Body of pancreas (tissue), 4 donors: ENCODE measurements around the gene GALNT2. TPM values are rescaled to one million over a fixed set of nuclear protein-coding genes. Genes with fewer than 3 reads are reported as not detected.

ENCODE experiments used
- ATAC-seq: fragments of 150-250 bp; one replicate; pipeline ENCODE4 v1.9.1; 2016
- DNase-seq, 4 donors: peaks; one replicate each; pipeline ENCODE4 v3.0.0-alpha.2; 2019
- H3K27ac ChIP-seq, 4 donors: fragments of 200-600 bp; sonication (generic); 1 replicate in 3 of 4; 2 replicates in 1 of 4; pipeline versions ENCODE4 v1.5.1 to v1.6.1; 2016 to 2019; ENCODE audit warnings: mild to moderate bottlenecking in 1 of 4, mixed read lengths in 1 of 4, moderate library complexity in 1 of 4
- H3K27me3 ChIP-seq, 2 donors: fragments of 200-600 bp; sonication (generic); one replicate each; pipeline ENCODE4 v1.6.0; 2016; ENCODE audit warnings: mild to moderate bottlenecking in 1 of 2
- H3K36me3 ChIP-seq, 2 donors: fragments of 200-600 bp; sonication (generic); replicated peaks in 1 of 2; 2 replicates each; pipeline ENCODE4 v1.5.1; 2016; ENCODE audit warnings: low read depth in 2 of 2; ENCODE audit not compliant: insufficient read depth in 1 of 2
- H3K4me1 ChIP-seq: fragments of 200-600 bp; sonication (generic); one replicate; pipeline ENCODE4 v1.6.0; 2016
- H3K4me3 ChIP-seq, 2 donors: fragments of 200-600 bp; sonication (generic); 1 replicate in 1 of 2; 2 replicates in 1 of 2; pipeline ENCODE4 v1.5.1; 2016 to 2019
- H3K9me3 ChIP-seq, 3 donors: fragments of 200-600 bp; sonication (generic); 1 replicate in 2 of 3; 2 replicates in 1 of 3; pipeline ENCODE4 v1.5.1; 2016
- CTCF ChIP-seq, 7 experiments: fragments of 450-650 bp in 4 of 7; fragments of 200-600 bp in 3 of 7; sonication (generic) in 3 of 7; IDR thresholded peaks; one replicate each; pipeline ENCODE4 v1.5.1; 2016 to 2019; ENCODE audit warnings: antibody characterized with exemption in 7 of 7
- POLR2A ChIP-seq, 3 donors: fragments of 450-650 bp; IDR thresholded peaks; one replicate each; pipeline ENCODE4 v1.6.1; 2016; ENCODE audit warnings: antibody characterized with exemption in 3 of 3, mild to moderate bottlenecking in 2 of 3
- WGBS, 2 donors: methylation state at CpG; one replicate each; pipeline ENCODE4 v1.1.5; 2017; 5-methylcytosine and 5-hydroxymethylcytosine counted together
- intact Hi-C: fragments of 100-400 bp; cut with DNase I; formaldehyde crosslinking; loops from one replicate; pipeline ENCODE4 v1.15.1; 2023
- total RNA-seq, 2 donors: library from RNA; depleted of rRNA; stranded (reverse); fragments of >200 nt; gene quantifications; one replicate each; pipeline ENCODE4 v1.1.0, GENCODE V29; 2016

GALNT2 gene
- total RNA-seq, 2 donors from 2014 or later: 45.9 to 68.6 TPM

GRCh38 chr1:230048922-230049321 lies 18.1 kb upstream of the GALNT2 start:
- H3K4me3 ChIP-seq: no peak overlapping the region
- no peaks in the 10 kb centered on the region for H3K9me3 ChIP-seq
- no peak overlapping the region for H3K27ac ChIP-seq
- TF ChIP-seq POLR2A (IDR thresholded peaks at IDR 0.05) (no peak), CTCF (IDR thresholded peaks at IDR 0.05) (no peak)
- WGBS, 2 donors: 77 to 100% methylated on average over 1 of the region's 1 CpG
- DNase-seq (no peak), ATAC-seq (no peak)
- H3K27me3 ChIP-seq: no peaks in the 10 kb centered on the region
- H3K36me3 ChIP-seq: no peaks in the 10 kb centered on the region
- H3K4me1 ChIP-seq: no peaks in the 10 kb centered on the region
- intact Hi-C loops: no loop called here

GRCh38 chr1:230049731-230050130 lies 17.3 kb upstream of the GALNT2 start:
- Histone ChIP-seq H3K4me3 (no peak overlapping the region), H3K4me1 (peaks cover 7% of the 10 kb centered on the region), H3K27me3 (no peaks in the 10 kb centered on the region), H3K36me3 (no peaks in the 10 kb centered on the region), H3K27ac (no peak overlapping the region), H3K9me3 (no peaks in the 10 kb centered on the region)
- intact Hi-C loops: no loop called here
- WGBS, 2 donors: 54 to 56% methylated on average over 2 of the region's 2 CpGs
- DNase-seq: no peak
- TF ChIP-seq POLR2A (IDR thresholded peaks at IDR 0.05): no peak
- no peak for TF ChIP-seq CTCF (IDR thresholded peaks at IDR 0.05)
- no peak for ATAC-seq

GRCh38 chr1:230050973-230051735 lies 15.9 kb upstream of the GALNT2 start:
- 72 to 73% methylated on average over 7 of the region's 7 CpGs for WGBS, 2 donors
- ATAC-seq (no peak), DNase-seq (no peak)
- H3K9me3 ChIP-seq: no peaks in the 10 kb centered on the region
- no peaks in the 10 kb centered on the region for H3K27me3 ChIP-seq
- H3K36me3 ChIP-seq: no peaks in the 10 kb centered on the region
- intact Hi-C loops: no loop called here
- peaks cover 21% of the 10 kb centered on the region for H3K4me1 ChIP-seq
- no peak overlapping the region for H3K4me3 ChIP-seq
- no peak overlapping the region for H3K27ac ChIP-seq
- TF ChIP-seq POLR2A (IDR thresholded peaks at IDR 0.05) (no peak), CTCF (IDR thresholded peaks at IDR 0.05) (no peak)

GRCh38 chr1:230052018-230052417 lies 15.0 kb upstream of the GALNT2 start:
- Histone ChIP-seq H3K36me3 (no peaks in the 10 kb centered on the region), H3K4me3 (no peak overlapping the region), H3K4me1 (peaks cover 30% of the 10 kb centered on the region), H3K27me3 (no peaks in the 10 kb centered on the region), H3K9me3 (no peaks in the 10 kb centered on the region), H3K27ac (no peak overlapping the region)
- TF ChIP-seq CTCF (IDR thresholded peaks at IDR 0.05) (no peak), POLR2A (IDR thresholded peaks at IDR 0.05) (no peak)
- DNase-seq: no peak
- intact Hi-C loops: no loop called here
- 97 to 100% methylated on average over 2 of the region's 2 CpGs for WGBS, 2 donors
- no peak for ATAC-seq

- Histone ChIP-seq H3K9me3 (no peaks in the 10 kb centered on the region), H3K27ac (no peak overlapping the region), H3K4me3 (no peak overlapping the region), H3K4me1 (peaks cover 36% of the 10 kb centered on the region), H3K36me3 (no peaks in the 10 kb centered on the region), H3K27me3 (no peaks in the 10 kb centered on the region)
- WGBS, 2 donors: 76 to 85% methylated on average over 5 of the region's 5 CpGs
- DNase-seq (no peak), ATAC-seq (no peak)
- intact Hi-C loops: no loop called here
- TF ChIP-seq CTCF (IDR thresholded peaks at IDR 0.05): no peak
- TF ChIP-seq POLR2A (IDR thresholded peaks at IDR 0.05): no peak
Measured at GRCh38 chr1:230052665-230053064, 14.4 kb upstream of the GALNT2 start.
